Endothelial cell of umbilical vein (primary cell): Measurements from ENCODE around the gene TSPAN15. TPM values are rescaled to one million over a fixed set of nuclear protein-coding genes. Genes with fewer than 3 reads are reported as not detected.

Experiments used
- BruUV-seq: library from RNA; stranded (reverse); fragments of 400-500 nt; replicated peaks from 2 replicates; lab custom pipeline; 2021; lab: Mats Ljungman, UMichigan
- CTCF ChIA-PET: fragments of 300-600, 350-600 bp; sonication (Branson Sonifier 250); formaldehyde crosslinking; loops from one replicate; lab custom pipeline; 2021; ENCODE audit warnings: antibody characterized with exemption, inconsistent platforms; lab: Charles Lee
- POLR2A ChIA-PET: fragments of 300-600, 350-600 bp; sonication (Branson Sonifier 250); formaldehyde crosslinking; loops from one replicate; lab custom pipeline; 2021; ENCODE audit warnings: antibody characterized with exemption, inconsistent platforms; lab: Charles Lee
- DNase-seq: peaks from one replicate; pipeline ENCODE4 v3.0.0-alpha.2; 2011; ENCODE audit warnings: low read depth, low spot score
- FAIRE-seq: peaks from 2 replicates; lab custom pipeline; 2011; peaks lifted over from hg19 to GRCh38; lab: Jason Lieb, UNC
- H2AFZ ChIP-seq: 2 replicates; pipeline ENCODE4 v1.6.0; 2012; ENCODE audit warnings: low read depth, low read length, control low read depth, inconsistent platforms
- H3K27ac ChIP-seq: 2 replicates; pipeline ENCODE4 v1.5.1; 2011; ENCODE audit warnings: low read depth, mild to moderate bottlenecking, control low read depth, low read length, moderate library complexity; ENCODE audit not compliant: insufficient read depth
- H3K27me3 ChIP-seq, 2 experiments: 2 replicates each; pipeline versions ENCODE4 v1.6.0 to v1.6.1; 2011; ENCODE audit warnings: low read length in 2 of 2, mixed read lengths in 1 of 2; ENCODE audit not compliant: control insufficient read depth in 2 of 2, insufficient read depth in 2 of 2
- H3K36me3 ChIP-seq, 2 experiments: 2 replicates in 1 of 2; 3 replicates in 1 of 2; pipeline ENCODE4 v1.5.1; 2011; ENCODE audit warnings: low read length in 2 of 2, mild to moderate bottlenecking in 1 of 2, moderate library complexity in 1 of 2; ENCODE audit not compliant: control insufficient read depth in 2 of 2, insufficient read depth in 2 of 2; ENCODE audit errors: extremely low read depth in 1 of 2
- H3K4me1 ChIP-seq: 3 replicates; pipeline ENCODE4 v1.5.1; 2011; ENCODE audit warnings: mild to moderate bottlenecking, low read length; ENCODE audit not compliant: control insufficient read depth, insufficient read depth; ENCODE audit errors: extremely low read depth
- H3K4me2 ChIP-seq: 2 replicates; pipeline ENCODE4 v1.6.1; 2011; ENCODE audit warnings: low read length, control low read depth, mixed read lengths; ENCODE audit not compliant: insufficient read depth
- H3K4me3 ChIP-seq, 3 experiments: fragments of 200-600 bp in 1 of 3; sonication (generic), shearing (Covaris generic) in 1 of 3; replicated peaks in 1 of 3; 2 replicates each; pipeline ENCODE4 v1.5.1; 2011 to 2016; ENCODE audit warnings: control low read depth in 3 of 3, low read length in 3 of 3, mild to moderate bottlenecking in 2 of 3, inconsistent platforms in 1 of 3, low read depth in 1 of 3, moderate library complexity in 1 of 3; ENCODE audit not compliant: insufficient read depth in 1 of 3
- H3K79me2 ChIP-seq: 2 replicates; pipeline ENCODE4 v1.6.0; 2012; ENCODE audit warnings: low read length, inconsistent platforms; ENCODE audit not compliant: control insufficient read depth, insufficient read depth
- H3K9ac ChIP-seq: replicated peaks from 2 replicates; pipeline ENCODE3; 2011; ENCODE audit warnings: low read length, control low read depth; ENCODE audit not compliant: insufficient read depth; ENCODE audit errors: extremely low read depth
- H3K9me1 ChIP-seq: replicated peaks from 3 replicates; pipeline ENCODE4 v1.6.0; 2011; ENCODE audit warnings: mild to moderate bottlenecking, low read length; ENCODE audit not compliant: control insufficient read depth, insufficient read depth; ENCODE audit errors: extremely low read depth
- H3K9me3 ChIP-seq: replicated peaks from 2 replicates; pipeline ENCODE4 v1.5.1; 2012; ENCODE audit warnings: low read length, inconsistent platforms; ENCODE audit not compliant: control insufficient read depth, insufficient read depth
- H4K20me1 ChIP-seq: replicated peaks from 2 replicates; pipeline ENCODE3; 2011; ENCODE audit warnings: mild to moderate bottlenecking, low read length; ENCODE audit not compliant: control insufficient read depth, insufficient read depth; ENCODE audit errors: extremely low read depth
- CTCF ChIP-seq, 2 donors: IDR thresholded peaks; 1 replicate in 1 of 2; 2 replicates in 1 of 2; pipeline ENCODE4 v1.5.1; 2011; ENCODE audit warnings: low read length in 2 of 2, mild to moderate bottlenecking in 2 of 2, moderate library complexity in 2 of 2, control low read depth in 1 of 2, inconsistent platforms in 1 of 2, low read depth in 1 of 2; ENCODE audit not compliant: insufficient read depth in 1 of 2; ENCODE audit errors: extremely low read depth in 1 of 2
- EZH2 ChIP-seq: IDR thresholded peaks from 2 replicates; pipeline ENCODE4 v1.6.1; 2012; ENCODE audit warnings: borderline replicate concordance, low read depth, mild to moderate bottlenecking, moderate library complexity, low read length, inconsistent platforms; ENCODE audit not compliant: severe bottlenecking
- MYC ChIP-seq: IDR thresholded peaks from one replicate; pipeline ENCODE4 v1.6.1; 2011; ENCODE audit warnings: mild to moderate bottlenecking, low read depth, low read length
- dilution Hi-C: fragments of 300-500 bp; cut with MboI; formaldehyde crosslinking; loops from one replicate; pipeline ENCODE4 v1.15.0; 2019; ENCODE audit warnings: low sequenced_read_pairs; ENCODE audit not compliant: extremely low pct_ligation_motif_present
- intact Hi-C: fragments of 100-400 bp; cut with micrococcal nuclease; formaldehyde crosslinking; loops from one replicate; pipeline ENCODE4 v1.10.0; 2022
- polyA plus RNA-seq, 4 experiments: library from polyadenylated mRNA; depleted of rRNA in 3 of 4; stranded (reverse) in 3 of 4; unstranded in 1 of 4; fragments of >200 nt; gene quantifications; 2 replicates each; pipeline versions ENCODE4 v1.2.1 to v1.2.3, GENCODE V29; 2011 to 2012; ENCODE audit warnings: missing spikeins in 1 of 4
- total RNA-seq: library from RNA; stranded (reverse); gene quantifications from 2 replicates; pipeline ENCODE4 v1.2.3, GENCODE V29; 2021

The TSPAN15 gene
- total and polyA plus RNA-seq, 2 donors (not counting 3 experiments of a cell fraction or from before 2014, with no cell fraction given) = 78.4 to 189 TPM

- dilution Hi-C loops = no loop called here
- H3K27ac ChIP-seq = no peak overlapping the region
- no peaks in the 10 kb centered on the region for H4K20me1 ChIP-seq
- no peak overlapping the region for H2AFZ ChIP-seq
- FAIRE-seq (no peak), DNase-seq (no peak)
- H3K79me2 ChIP-seq = no peaks in the 10 kb centered on the region
- ChIA-PET CTCF (interaction anchor here (1.2 kb wide), 1 partner anchor 14 kb away, joined by 4 read pairs; no protein-coding TSS in a partner anchor), POLR2A (no interaction called here)
- H3K27me3 ChIP-seq = no peaks in the 10 kb centered on the region
- H3K36me3 ChIP-seq = no peaks in the 10 kb centered on the region
- TF ChIP-seq EZH2 = no peak
- TF ChIP-seq MYC = no peak
- no peak for TF ChIP-seq CTCF (IDR thresholded peaks at IDR 0.05; ENCODE audit: extremely low read depth in 1 of 2, insufficient read depth in 1 of 2, low read depth in 1 of 2, low read length in 2 of 2)
- H3K4me3 ChIP-seq = no peak overlapping the region
- no TSS peak for BruUV-seq
- H3K4me1 ChIP-seq = peaks cover 8% of the 10 kb centered on the region
- no peak overlapping the region for H3K9ac ChIP-seq
- no peaks in the 10 kb centered on the region for H3K9me3 ChIP-seq
- H3K9me1 ChIP-seq = no peaks in the 10 kb centered on the region
- intact Hi-C loops = no loop called here
- H3K4me2 ChIP-seq = no peak overlapping the region
Observed at GRCh38 chr10:69435966-69436520, 15.2 kb upstream of the TSPAN15 start.
